ENCODE results near the gene FN3K. TPM values are rescaled to one million over a fixed set of nuclear protein-coding genes. Genes with fewer than 3 reads are reported as not detected.

The FN3K gene
- total RNA-seq, 1 donor from 2014 or later: 27.4 TPM

GRCh38 chr17:82696259-82696658, 39.2 kb upstream of the FN3K start:
- no peaks in the 10 kb centered on the region for H3K27me3 ChIP-seq
- DNase-seq (no peak), ATAC-seq (no peak)
- intact Hi-C loops (cut with DNase I): no loop called here
- no peaks in the 10 kb centered on the region for H3K9me3 ChIP-seq
- no peak for TF ChIP-seq CTCF (IDR thresholded peaks at IDR 0.05)
- no peak overlapping the region for H3K4me3 ChIP-seq
- no peak overlapping the region for H3K27ac ChIP-seq
- peaks cover 13% of the 10 kb centered on the region for H3K4me1 ChIP-seq
- no peaks in the 10 kb centered on the region for H3K36me3 ChIP-seq

GRCh38 chr17:82696916-82697807, 38.3 kb upstream of the FN3K start:
- Histone ChIP-seq H3K36me3 (no peaks in the 10 kb centered on the region), H3K4me3 (peak overlapping the region; percentile 67), H3K4me1 (peaks cover 13% of the 10 kb centered on the region), H3K27me3 (no peaks in the 10 kb centered on the region), H3K27ac (no peak overlapping the region), H3K9me3 (no peaks in the 10 kb centered on the region)
- no peak for TF ChIP-seq CTCF (IDR thresholded peaks at IDR 0.05)
- intact Hi-C loops (cut with DNase I): no loop called here
- ATAC-seq: no peak
- no peak for DNase-seq

GRCh38 chr17:82697808-82698064, 37.7 kb upstream of the FN3K start:
- H3K4me3 ChIP-seq: peak overlapping the region; percentile 67
- no peaks in the 10 kb centered on the region for H3K27me3 ChIP-seq
- no peak for ATAC-seq
- no peak for DNase-seq
- no peaks in the 10 kb centered on the region for H3K9me3 ChIP-seq
- intact Hi-C loops (cut with DNase I): no loop called here
- TF ChIP-seq CTCF (IDR thresholded peaks at IDR 0.05): no peak
- no peak overlapping the region for H3K27ac ChIP-seq
- peaks cover 13% of the 10 kb centered on the region for H3K4me1 ChIP-seq
- no peaks in the 10 kb centered on the region for H3K36me3 ChIP-seq

- Histone ChIP-seq H3K9me3 (no peaks in the 10 kb centered on the region), H3K4me3 (peak within 1 kb of the TSS; percentile 78), H3K36me3 (no peaks in the 10 kb centered on the region), H3K27me3 (no peaks in the 10 kb centered on the region), H3K4me1 (peaks cover 13% of the 10 kb centered on the region), H3K27ac (peak within 1 kb of the TSS; percentile 47)
- no peak for TF ChIP-seq CTCF (IDR thresholded peaks at IDR 0.05)
- intact Hi-C loops (cut with DNase I): no loop called here
- DNase-seq (peak; percentile 100), ATAC-seq (peak; percentile 98)
These were observed 37.1 kb upstream of the FN3K start, which contains the start of gene RAB40B for GRCh38 chr17:82698065-82698973. TSS of gene RAB40B (minus strand) at chr17:82698698. CDS start at chr17:82698596, 102 bp downstream.

GRCh38 chr17:82698974-82699442, 36.4 kb upstream of the FN3K start:
- Histone ChIP-seq H3K9me3 (no peaks in the 10 kb centered on the region), H3K36me3 (no peaks in the 10 kb centered on the region), H3K27me3 (no peaks in the 10 kb centered on the region), H3K4me1 (peaks cover 13% of the 10 kb centered on the region), H3K4me3 (peak overlapping the region; percentile 78), H3K27ac (peak overlapping the region; percentile 47)
- no peak for TF ChIP-seq CTCF (IDR thresholded peaks at IDR 0.05)
- ATAC-seq: no peak
- DNase-seq: no peak
- intact Hi-C loops (cut with DNase I): no loop called here
